IMR-90 (cell line): ENCODE measurements around the gene CTDSP1.

Experiments
- CEBPB ChIP-seq: IDR thresholded peaks from 2 replicates; pipeline ENCODE4 v1.6.1; 2012; ENCODE audit warnings: low read depth, low read length, improper control_type of control experiment
- MAFK ChIP-seq: IDR thresholded peaks from 2 replicates; pipeline ENCODE4 v1.6.1; 2012; ENCODE audit warnings: low read depth, low read length, improper control_type of control experiment
- MAZ ChIP-seq: IDR thresholded peaks from 2 replicates; pipeline ENCODE4 v1.6.1; 2012; ENCODE audit warnings: low read depth, mild to moderate bottlenecking, low read length, improper control_type of control experiment, moderate library complexity, borderline replicate concordance
- POLR2A ChIP-seq: IDR thresholded peaks from 2 replicates; pipeline ENCODE4 v1.6.1; 2012; ENCODE audit warnings: mild to moderate bottlenecking, low read depth, low read length
- RCOR1 ChIP-seq: IDR thresholded peaks from 2 replicates; pipeline ENCODE4 v1.6.1; 2012; ENCODE audit warnings: mild to moderate bottlenecking, low read length, improper control_type of control experiment; ENCODE audit not compliant: insufficient replicate concordance
- TF ChIP-seq, protein P1 (sequence below): conservative IDR thresholded peaks from 2 replicates; pipeline ENCODE4 v1.5.1; 2012; ENCODE audit warnings: mild to moderate bottlenecking, low read depth, low read length, improper control_type of control experiment
- TF ChIP-seq, protein P2 (sequence below): fragments of 150-350 bp; IDR thresholded peaks from 2 replicates; pipeline ENCODE4 v1.6.1; 2017; ENCODE audit warnings: mild to moderate bottlenecking, antibody characterized with exemption, low read length, low read depth

DNA sequence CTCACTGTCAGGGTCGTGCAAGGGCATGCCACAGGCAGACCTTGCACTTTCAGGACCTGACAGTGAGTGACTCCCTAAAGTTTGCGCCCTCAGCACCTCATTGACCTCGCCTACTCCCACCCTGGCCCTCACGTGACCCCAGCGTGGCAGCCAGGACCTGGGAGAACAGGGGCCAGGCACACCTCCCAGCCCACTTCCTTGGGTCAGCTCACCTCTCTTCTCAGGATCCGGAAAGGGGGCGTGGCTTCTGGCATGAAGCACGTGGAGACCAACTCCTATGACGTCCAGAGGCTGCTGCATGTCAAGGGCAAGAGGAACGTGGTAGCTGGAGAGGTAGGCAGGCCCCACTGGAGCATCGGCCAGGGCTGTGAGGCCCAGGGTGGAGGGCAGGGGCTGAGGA, 28.1 kb downstream of the CTDSP1 start:
- TF ChIP-seq RCOR1 (no peak), MAZ (no peak), CEBPB (no peak), POLR2A (no peak), MAFK (no peak)
- TF ChIP-seq, protein P1, sequence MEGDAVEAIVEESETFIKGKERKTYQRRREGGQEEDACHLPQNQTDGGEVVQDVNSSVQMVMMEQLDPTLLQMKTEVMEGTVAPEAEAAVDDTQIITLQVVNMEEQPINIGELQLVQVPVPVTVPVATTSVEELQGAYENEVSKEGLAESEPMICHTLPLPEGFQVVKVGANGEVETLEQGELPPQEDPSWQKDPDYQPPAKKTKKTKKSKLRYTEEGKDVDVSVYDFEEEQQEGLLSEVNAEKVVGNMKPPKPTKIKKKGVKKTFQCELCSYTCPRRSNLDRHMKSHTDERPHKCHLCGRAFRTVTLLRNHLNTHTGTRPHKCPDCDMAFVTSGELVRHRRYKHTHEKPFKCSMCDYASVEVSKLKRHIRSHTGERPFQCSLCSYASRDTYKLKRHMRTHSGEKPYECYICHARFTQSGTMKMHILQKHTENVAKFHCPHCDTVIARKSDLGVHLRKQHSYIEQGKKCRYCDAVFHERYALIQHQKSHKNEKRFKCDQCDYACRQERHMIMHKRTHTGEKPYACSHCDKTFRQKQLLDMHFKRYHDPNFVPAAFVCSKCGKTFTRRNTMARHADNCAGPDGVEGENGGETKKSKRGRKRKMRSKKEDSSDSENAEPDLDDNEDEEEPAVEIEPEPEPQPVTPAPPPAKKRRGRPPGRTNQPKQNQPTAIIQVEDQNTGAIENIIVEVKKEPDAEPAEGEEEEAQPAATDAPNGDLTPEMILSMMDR, result no peak
- TF ChIP-seq, protein P2, sequence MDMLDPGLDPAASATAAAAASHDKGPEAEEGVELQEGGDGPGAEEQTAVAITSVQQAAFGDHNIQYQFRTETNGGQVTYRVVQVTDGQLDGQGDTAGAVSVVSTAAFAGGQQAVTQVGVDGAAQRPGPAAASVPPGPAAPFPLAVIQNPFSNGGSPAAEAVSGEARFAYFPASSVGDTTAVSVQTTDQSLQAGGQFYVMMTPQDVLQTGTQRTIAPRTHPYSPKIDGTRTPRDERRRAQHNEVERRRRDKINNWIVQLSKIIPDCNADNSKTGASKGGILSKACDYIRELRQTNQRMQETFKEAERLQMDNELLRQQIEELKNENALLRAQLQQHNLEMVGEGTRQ, result no peak
